Epithelial cell of esophagus (primary cell): ENCODE measurements around the gene EVL.
"Not testable (repeated sequence)": the region's sequence is repeated elsewhere in the genome, so short reads cannot be mapped to it uniquely, and the experiment has no call there.

ENCODE experiments used
- DNase-seq: peaks from one replicate; pipeline ENCODE4 v3.0.0; 2010; ENCODE audit warnings: low read depth
- H3K4me3 ChIP-seq: 2 replicates; pipeline ENCODE4 v1.5.1; 2011; ENCODE audit warnings: mild to moderate bottlenecking, low read length, control low read depth
- CTCF ChIP-seq: IDR thresholded peaks from 2 replicates; pipeline ENCODE4 v1.5.1; 2011; ENCODE audit warnings: low read depth, mild to moderate bottlenecking, low read length, control low read depth, inconsistent platforms; ENCODE audit not compliant: insufficient read depth; ENCODE audit errors: missing control alignments

Gene EVL

DNA sequence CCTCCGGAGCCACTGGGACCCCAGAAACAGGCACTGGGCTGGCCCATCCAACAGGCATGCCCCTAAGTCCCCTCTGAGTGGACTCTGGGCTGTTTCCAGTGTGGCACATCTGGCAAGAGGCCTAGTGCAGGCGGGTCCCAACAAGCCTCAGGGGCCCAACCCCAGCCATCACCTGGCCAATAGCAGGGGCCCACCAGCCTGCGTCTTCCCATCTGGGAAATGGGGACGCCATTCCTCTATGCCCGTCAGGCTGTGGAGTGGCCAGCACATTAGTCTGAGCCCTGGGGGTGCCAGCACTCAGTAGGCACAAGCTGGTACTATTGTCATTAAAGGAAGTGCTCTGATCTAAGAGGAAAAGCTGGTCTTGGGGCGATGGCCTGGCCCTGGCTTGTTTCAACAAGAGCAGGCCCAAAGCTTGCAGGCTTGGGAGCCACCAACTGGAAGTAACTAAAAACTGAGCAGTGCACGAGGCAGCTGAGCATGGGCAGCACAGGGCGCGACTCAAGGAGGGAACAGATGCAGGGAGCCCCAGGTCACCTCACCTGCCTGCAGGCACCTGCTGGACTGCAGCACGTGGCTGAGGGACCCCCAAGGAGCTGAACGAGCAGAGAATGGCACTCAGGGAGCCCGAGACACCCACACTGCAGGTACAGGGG is 85.8 kb downstream of the EVL start:
- peak; percentile 70 for DNase-seq
- TF ChIP-seq CTCF, result no peak
- H3K4me3 ChIP-seq, result no peak overlapping the region

DNA sequence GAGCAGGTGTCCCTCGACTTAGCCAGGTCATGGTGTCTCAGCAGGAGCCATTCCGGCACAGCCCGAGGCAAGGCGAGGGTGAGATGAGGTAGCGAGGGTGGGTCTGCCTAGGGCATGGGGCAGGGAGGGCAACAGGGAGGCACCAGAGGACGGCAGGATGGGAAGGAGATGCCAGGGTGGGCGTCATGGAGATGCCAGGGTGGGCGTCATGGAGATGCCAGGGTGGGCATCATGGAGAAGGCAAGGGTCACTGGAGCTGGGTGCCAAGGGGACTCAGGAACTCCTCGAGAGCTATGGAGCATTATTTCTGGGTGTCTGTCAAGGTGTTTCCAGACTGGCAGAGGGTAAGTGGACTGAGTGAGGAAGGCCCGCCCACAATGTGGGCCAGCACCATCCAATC is 86.9 kb downstream of the EVL start:
- DNase-seq, result no peak
- TF ChIP-seq CTCF, result no peak

DNA sequence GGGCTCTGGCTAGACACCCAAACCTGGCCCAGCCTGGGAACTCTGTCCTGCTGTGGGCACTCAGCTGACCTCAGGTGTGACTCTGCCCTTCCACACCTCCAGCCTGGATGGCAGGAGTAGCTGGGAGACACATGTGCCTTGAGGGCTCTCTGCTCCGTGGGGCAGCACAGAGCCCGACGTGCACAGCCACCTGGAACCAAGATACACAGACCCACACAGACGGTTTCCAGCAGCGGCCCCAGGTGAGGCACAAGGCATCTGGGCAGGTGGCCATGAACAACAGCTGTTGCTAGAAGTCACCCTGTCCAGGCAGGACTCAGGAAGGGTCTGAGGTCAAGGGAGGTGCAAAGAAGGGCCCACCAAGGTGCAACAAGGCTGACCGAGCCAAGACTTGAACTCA is 88.3 kb downstream of the EVL start:
- DNase-seq, result no peak
- no peak for TF ChIP-seq CTCF
- H3K4me3 ChIP-seq, result no peak overlapping the region

More for the DNA sequence above, 86.9 kb downstream of the EVL start:
- H3K4me3 ChIP-seq, result no peak overlapping the region

DNA sequence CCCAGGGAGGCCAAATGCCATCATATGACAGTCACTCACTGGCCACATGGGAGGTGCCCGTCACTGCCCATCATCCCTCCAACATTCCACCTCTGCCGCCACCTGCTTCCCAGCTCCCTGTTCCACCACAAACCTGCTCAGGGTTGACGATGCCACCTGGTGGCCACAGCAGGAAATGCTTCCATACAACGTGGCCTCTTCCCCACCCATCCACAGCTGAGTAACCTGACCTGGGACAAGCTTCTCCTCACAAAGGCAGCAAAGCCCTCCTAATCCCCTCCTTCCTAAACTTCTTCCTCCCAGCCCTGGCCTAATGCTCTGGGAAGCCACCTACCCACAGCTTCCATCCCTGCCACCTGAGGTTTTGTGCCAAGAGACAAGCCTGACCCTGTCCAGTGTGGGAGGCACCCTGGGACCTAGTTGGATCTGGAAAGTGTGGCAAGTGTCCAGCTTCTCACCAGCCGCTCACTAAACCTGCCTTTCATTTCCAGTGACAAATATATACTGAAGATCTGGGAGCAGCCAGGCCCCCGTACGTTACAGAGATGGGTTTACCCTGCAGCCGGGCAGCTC is 89.9 kb downstream of the EVL start:
- DNase-seq, result peak; percentile 56
- peak; percentile 78 for TF ChIP-seq CTCF
- no peak overlapping the region for H3K4me3 ChIP-seq

- H3K4me3 ChIP-seq, result no peak overlapping the region
- DNase-seq, result no peak
- TF ChIP-seq CTCF, result no peak
These were observed 90.8 kb downstream of the EVL start for GRCh38 chr14:100155756-100156616.

DNA sequence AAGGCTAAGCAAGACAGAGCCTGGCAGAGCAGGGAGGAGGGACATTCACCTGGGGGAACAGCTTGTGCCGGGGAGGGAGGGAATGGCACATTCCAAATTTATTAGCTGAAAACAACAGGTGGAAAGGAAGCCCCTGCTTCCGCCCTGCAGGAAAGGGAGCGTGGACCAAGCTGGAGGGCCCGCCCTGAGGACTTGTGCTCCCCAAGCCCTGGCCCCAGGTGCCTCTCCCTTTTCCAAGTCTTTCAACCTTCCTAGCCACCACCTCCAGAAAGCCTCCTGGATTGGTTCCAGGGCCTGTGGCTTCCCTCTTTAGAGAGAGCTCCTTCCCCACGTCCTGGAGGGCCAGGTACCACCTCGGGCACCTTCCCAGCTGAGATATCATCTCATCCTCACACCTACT is 91.6 kb downstream of the EVL start:
- no peak for TF ChIP-seq CTCF
- no peak for DNase-seq
- no peak overlapping the region for H3K4me3 ChIP-seq

DNA sequence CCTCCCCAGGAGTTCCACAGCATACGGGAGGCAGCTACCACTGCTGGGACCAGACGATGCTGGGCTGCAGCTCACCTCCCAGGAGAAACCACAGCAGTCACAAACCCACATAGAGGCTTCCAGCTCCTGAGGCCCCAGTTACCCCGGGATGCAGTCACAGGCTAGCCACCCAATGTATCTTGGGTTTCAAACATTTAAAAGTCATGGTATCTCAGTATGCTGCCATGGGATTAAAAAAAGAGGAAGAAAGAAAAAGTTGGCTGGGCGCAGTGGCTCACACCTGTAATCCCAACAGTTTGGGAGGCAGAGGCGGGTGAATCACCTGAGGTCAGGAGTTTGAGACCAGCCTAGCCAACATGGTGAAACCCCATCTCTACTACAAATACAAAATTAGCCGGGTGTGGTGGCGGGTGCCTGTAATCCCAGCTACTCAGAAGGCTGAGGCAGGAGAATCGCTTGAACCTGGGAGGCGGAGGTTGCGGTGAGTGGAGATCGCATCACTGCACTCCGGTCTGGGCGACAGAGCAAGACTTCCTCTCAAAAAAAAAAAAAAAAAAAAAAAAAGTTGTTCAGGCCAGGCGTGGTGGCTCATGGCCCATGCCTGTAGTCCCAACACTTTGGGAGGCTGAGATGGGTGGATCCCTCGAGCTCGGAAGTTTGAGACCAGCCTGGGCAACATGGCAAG is 92.5 kb downstream of the EVL start:
- not testable (repeated sequence) for DNase-seq, H3K4me3 ChIP-seq
